Endothelial cell of umbilical vein (primary cell): ENCODE measurements around the gene SYN1. TPM values are rescaled to one million over a fixed set of nuclear protein-coding genes. Genes with fewer than 3 reads are reported as not detected.

Experiments
- BruUV-seq: library from RNA; stranded (reverse); fragments of 400-500 nt; replicated peaks from 2 replicates; lab custom pipeline; 2021; lab: Mats Ljungman, UMichigan
- CTCF ChIA-PET: fragments of 300-600, 350-600 bp; sonication (Branson Sonifier 250); formaldehyde crosslinking; loops from one replicate; lab custom pipeline; 2021; ENCODE audit warnings: antibody characterized with exemption, inconsistent platforms; lab: Charles Lee
- POLR2A ChIA-PET: fragments of 300-600, 350-600 bp; sonication (Branson Sonifier 250); formaldehyde crosslinking; loops from one replicate; lab custom pipeline; 2021; ENCODE audit warnings: antibody characterized with exemption, inconsistent platforms; lab: Charles Lee
- DNase-seq: peaks from one replicate; pipeline ENCODE4 v3.0.0-alpha.2; 2011; ENCODE audit warnings: low read depth, low spot score
- FAIRE-seq: peaks from 2 replicates; lab custom pipeline; 2011; peaks lifted over from hg19 to GRCh38; lab: Jason Lieb, UNC
- H2AFZ ChIP-seq: 2 replicates; pipeline ENCODE4 v1.6.0; 2012; ENCODE audit warnings: low read depth, low read length, control low read depth, inconsistent platforms
- H3K27ac ChIP-seq: 2 replicates; pipeline ENCODE4 v1.5.1; 2011; ENCODE audit warnings: low read depth, mild to moderate bottlenecking, control low read depth, low read length, moderate library complexity; ENCODE audit not compliant: insufficient read depth
- H3K27me3 ChIP-seq, 2 experiments: 2 replicates each; pipeline versions ENCODE4 v1.6.0 to v1.6.1; 2011; ENCODE audit warnings: low read length in 2 of 2, mixed read lengths in 1 of 2; ENCODE audit not compliant: control insufficient read depth in 2 of 2, insufficient read depth in 2 of 2
- H3K36me3 ChIP-seq, 2 experiments: 2 replicates in 1 of 2; 3 replicates in 1 of 2; pipeline ENCODE4 v1.5.1; 2011; ENCODE audit warnings: low read length in 2 of 2, mild to moderate bottlenecking in 1 of 2, moderate library complexity in 1 of 2; ENCODE audit not compliant: control insufficient read depth in 2 of 2, insufficient read depth in 2 of 2; ENCODE audit errors: extremely low read depth in 1 of 2
- H3K4me1 ChIP-seq: 3 replicates; pipeline ENCODE4 v1.5.1; 2011; ENCODE audit warnings: mild to moderate bottlenecking, low read length; ENCODE audit not compliant: control insufficient read depth, insufficient read depth; ENCODE audit errors: extremely low read depth
- H3K4me2 ChIP-seq: 2 replicates; pipeline ENCODE4 v1.6.1; 2011; ENCODE audit warnings: low read length, control low read depth, mixed read lengths; ENCODE audit not compliant: insufficient read depth
- H3K4me3 ChIP-seq, 3 experiments: fragments of 200-600 bp in 1 of 3; sonication (generic), shearing (Covaris generic) in 1 of 3; replicated peaks in 1 of 3; 2 replicates each; pipeline ENCODE4 v1.5.1; 2011 to 2016; ENCODE audit warnings: control low read depth in 3 of 3, low read length in 3 of 3, mild to moderate bottlenecking in 2 of 3, inconsistent platforms in 1 of 3, low read depth in 1 of 3, moderate library complexity in 1 of 3; ENCODE audit not compliant: insufficient read depth in 1 of 3
- H3K79me2 ChIP-seq: 2 replicates; pipeline ENCODE4 v1.6.0; 2012; ENCODE audit warnings: low read length, inconsistent platforms; ENCODE audit not compliant: control insufficient read depth, insufficient read depth
- H3K9ac ChIP-seq: replicated peaks from 2 replicates; pipeline ENCODE3; 2011; ENCODE audit warnings: low read length, control low read depth; ENCODE audit not compliant: insufficient read depth; ENCODE audit errors: extremely low read depth
- H3K9me1 ChIP-seq: replicated peaks from 3 replicates; pipeline ENCODE4 v1.6.0; 2011; ENCODE audit warnings: mild to moderate bottlenecking, low read length; ENCODE audit not compliant: control insufficient read depth, insufficient read depth; ENCODE audit errors: extremely low read depth
- H3K9me3 ChIP-seq: replicated peaks from 2 replicates; pipeline ENCODE4 v1.5.1; 2012; ENCODE audit warnings: low read length, inconsistent platforms; ENCODE audit not compliant: control insufficient read depth, insufficient read depth
- H4K20me1 ChIP-seq: replicated peaks from 2 replicates; pipeline ENCODE3; 2011; ENCODE audit warnings: mild to moderate bottlenecking, low read length; ENCODE audit not compliant: control insufficient read depth, insufficient read depth; ENCODE audit errors: extremely low read depth
- CTCF ChIP-seq, 2 donors: IDR thresholded peaks; 1 replicate in 1 of 2; 2 replicates in 1 of 2; pipeline ENCODE4 v1.5.1; 2011; ENCODE audit warnings: low read length in 2 of 2, mild to moderate bottlenecking in 2 of 2, moderate library complexity in 2 of 2, control low read depth in 1 of 2, inconsistent platforms in 1 of 2, low read depth in 1 of 2; ENCODE audit not compliant: insufficient read depth in 1 of 2; ENCODE audit errors: extremely low read depth in 1 of 2
- EZH2 ChIP-seq: IDR thresholded peaks from 2 replicates; pipeline ENCODE4 v1.6.1; 2012; ENCODE audit warnings: borderline replicate concordance, low read depth, mild to moderate bottlenecking, moderate library complexity, low read length, inconsistent platforms; ENCODE audit not compliant: severe bottlenecking
- FOS ChIP-seq: IDR thresholded peaks from 2 replicates; pipeline ENCODE4 v1.6.1; 2011; ENCODE audit warnings: mild to moderate bottlenecking, low read length, moderate library complexity, borderline replicate concordance; ENCODE audit not compliant: insufficient read depth
- GATA2 ChIP-seq: IDR thresholded peaks from 2 replicates; pipeline ENCODE4 v1.7.0; 2011; ENCODE audit warnings: low read depth, mild to moderate bottlenecking, moderate library complexity, mixed read lengths, low read length; ENCODE audit not compliant: insufficient read length, insufficient read depth
- JUN ChIP-seq: IDR thresholded peaks from 2 replicates; pipeline ENCODE4 v1.6.1; 2011; ENCODE audit warnings: borderline replicate concordance, low read depth; ENCODE audit not compliant: insufficient read length, insufficient read depth
- MAX ChIP-seq: IDR thresholded peaks from 2 replicates; pipeline ENCODE4 v1.6.1; 2011; ENCODE audit not compliant: insufficient read depth, insufficient read length
- MYC ChIP-seq: IDR thresholded peaks from one replicate; pipeline ENCODE4 v1.6.1; 2011; ENCODE audit warnings: mild to moderate bottlenecking, low read depth, low read length
- POLR2A ChIP-seq: IDR thresholded peaks from 2 replicates; pipeline ENCODE4 v1.6.1; 2012; ENCODE audit warnings: low read depth, mild to moderate bottlenecking, control low read depth, low read length
- POLR2AphosphoS5 ChIP-seq: IDR thresholded peaks from 2 replicates; pipeline ENCODE4 v1.6.1; 2012; ENCODE audit warnings: low read depth, mild to moderate bottlenecking, control low read depth, low read length, moderate library complexity; ENCODE audit not compliant: insufficient read depth
- dilution Hi-C: fragments of 300-500 bp; cut with MboI; formaldehyde crosslinking; loops from one replicate; pipeline ENCODE4 v1.15.0; 2019; ENCODE audit warnings: low sequenced_read_pairs; ENCODE audit not compliant: extremely low pct_ligation_motif_present
- intact Hi-C: fragments of 100-400 bp; cut with micrococcal nuclease; formaldehyde crosslinking; loops from one replicate; pipeline ENCODE4 v1.10.0; 2022
- polyA plus RNA-seq, 4 experiments: library from polyadenylated mRNA; depleted of rRNA in 3 of 4; stranded (reverse) in 3 of 4; unstranded in 1 of 4; fragments of >200 nt; gene quantifications; 2 replicates each; pipeline versions ENCODE4 v1.2.1 to v1.2.3, GENCODE V29; 2011 to 2012; ENCODE audit warnings: missing spikeins in 1 of 4
- total RNA-seq: library from RNA; stranded (reverse); gene quantifications from 2 replicates; pipeline ENCODE4 v1.2.3, GENCODE V29; 2021

SYN1 gene
- total and polyA plus RNA-seq, 2 donors (not counting 3 experiments of a cell fraction or from before 2014, with no cell fraction given) = not detected

GRCh38 chrX:47623540-47624027 lies 3.9 kb upstream of the SYN1 start:
- H3K79me2 ChIP-seq = no peaks in the 10 kb centered on the region
- H3K4me2 ChIP-seq = peak overlapping the region; percentile 58
- no peak for TF ChIP-seq FOS
- no peak for TF ChIP-seq MAX
- TF ChIP-seq CTCF (IDR thresholded peaks at IDR 0.05; ENCODE audit: extremely low read depth in 1 of 2, insufficient read depth in 1 of 2, low read depth in 1 of 2, low read length in 2 of 2) = no peak
- TF ChIP-seq POLR2A = no peak
- TF ChIP-seq JUN = no peak
- no peak for TF ChIP-seq POLR2AphosphoS5
- no peak for TF ChIP-seq MYC
- no peak for TF ChIP-seq EZH2
- TF ChIP-seq GATA2 = no peak
- peaks cover 2 to 7% of the 10 kb centered on the region in 2 experiments for H3K27me3 ChIP-seq
- no peaks in the 10 kb centered on the region for H3K9me1 ChIP-seq
- H4K20me1 ChIP-seq = no peaks in the 10 kb centered on the region
- H3K4me3 ChIP-seq = peak overlapping the region in 1 of 3 experiments; percentile 39
- H2AFZ ChIP-seq = peak overlapping the region; percentile 58
- no peak overlapping the region for H3K27ac ChIP-seq
- FAIRE-seq (peak; percentile 78), DNase-seq (peak; percentile 69)
- dilution Hi-C loops (no loop called here), intact Hi-C loops (loop anchor here (5.0 kb wide), 1 partner anchor 61 kb away; the partner anchor contains the start of gene ARAF)
- ChIA-PET POLR2A (no interaction called here), CTCF (no interaction called here)
- H3K36me3 ChIP-seq = no peaks in the 10 kb centered on the region
- peaks cover 3% of the 10 kb centered on the region for H3K4me1 ChIP-seq
- no peaks in the 10 kb centered on the region for H3K9me3 ChIP-seq
- no TSS peak for BruUV-seq
- H3K9ac ChIP-seq = no peak overlapping the region
